HFFc6 (cell line): ENCODE results near the gene KCNC4. TPM values are rescaled to one million over a fixed set of nuclear protein-coding genes. Genes with fewer than 3 reads are reported as not detected.

Source experiments
- DNase-seq: peaks from one replicate; pipeline ENCODE4 v3.0.0-alpha.2; 2018
- H3K27ac Mint-ChIP-seq: 2 replicates; pipeline ENCODE4 v1.8.0; 2020; ENCODE audit warnings: mild to moderate bottlenecking, mixed read lengths
- H3K27me3 Mint-ChIP-seq: 2 replicates; pipeline ENCODE4 v1.8.0; 2021; ENCODE audit warnings: mild to moderate bottlenecking, moderate library complexity, mixed read lengths; ENCODE audit not compliant: insufficient read depth
- H3K36me3 Mint-ChIP-seq: 2 replicates; pipeline ENCODE4 v1.8.0; 2021; ENCODE audit warnings: low read depth, mixed read lengths
- H3K4me1 Mint-ChIP-seq: 2 replicates; pipeline ENCODE4 v1.8.0; 2020; ENCODE audit warnings: low read depth, mixed read lengths
- H3K4me3 Mint-ChIP-seq: 2 replicates; pipeline ENCODE4 v1.8.0; 2020; ENCODE audit warnings: mild to moderate bottlenecking, moderate library complexity, mixed read lengths
- H3K9me3 Mint-ChIP-seq: 2 replicates; pipeline ENCODE4 v1.8.0; 2020; ENCODE audit warnings: mild to moderate bottlenecking, mixed read lengths
- total RNA-seq, 6 experiments: library from RNA; stranded (reverse); fragmentation: NEBNext Ultra II Directional; extraction: Animal tissue kit (Norgen Biotek cat#: 25700); gene quantifications; 2 replicates in 1 of 6; 3 replicates in 5 of 6; pipeline ENCODE4 v1.2.3, GENCODE V29; 2021
- TF ChIP-seq, protein P1 (sequence below): fragments of 200-600 bp; sonication (generic); IDR thresholded peaks from 2 replicates; pipeline ENCODE4 v1.5.0; 2021; ENCODE audit warnings: antibody characterized with exemption, mild to moderate bottlenecking

KCNC4 gene
- total RNA-seq, 6 experiments from 2014 or later, result 8.8 to 22.6 (median 11.2) TPM

DNA sequence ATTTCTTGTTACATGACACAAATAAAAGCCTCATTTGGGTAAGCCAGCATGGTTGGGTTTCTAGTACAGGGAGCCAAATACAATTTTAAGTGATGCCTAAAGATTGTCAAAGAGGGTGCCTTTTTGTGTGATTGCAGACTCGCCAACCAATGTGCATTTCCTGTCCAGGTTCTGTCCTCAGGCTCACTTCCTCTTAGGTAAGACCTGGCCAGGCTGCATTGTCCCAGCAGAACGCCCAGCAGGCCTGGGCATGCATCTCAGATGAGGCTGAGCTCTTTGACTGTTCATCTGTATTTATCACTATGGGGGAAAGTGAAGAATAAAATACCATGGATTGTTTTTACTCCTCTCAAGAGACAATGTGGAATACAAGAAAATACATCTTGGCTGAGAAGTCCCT lies 49.7 kb downstream of the KCNC4 start:
- Mint-ChIP-seq H3K27ac (no peak overlapping the region), H3K9me3 (no peaks in the 10 kb centered on the region), H3K27me3 (peaks cover 24% of the 10 kb centered on the region), H3K4me3 (no peak overlapping the region), H3K4me1 (peaks cover 17% of the 10 kb centered on the region), H3K36me3 (no peaks in the 10 kb centered on the region)
- TF ChIP-seq, protein P1, sequence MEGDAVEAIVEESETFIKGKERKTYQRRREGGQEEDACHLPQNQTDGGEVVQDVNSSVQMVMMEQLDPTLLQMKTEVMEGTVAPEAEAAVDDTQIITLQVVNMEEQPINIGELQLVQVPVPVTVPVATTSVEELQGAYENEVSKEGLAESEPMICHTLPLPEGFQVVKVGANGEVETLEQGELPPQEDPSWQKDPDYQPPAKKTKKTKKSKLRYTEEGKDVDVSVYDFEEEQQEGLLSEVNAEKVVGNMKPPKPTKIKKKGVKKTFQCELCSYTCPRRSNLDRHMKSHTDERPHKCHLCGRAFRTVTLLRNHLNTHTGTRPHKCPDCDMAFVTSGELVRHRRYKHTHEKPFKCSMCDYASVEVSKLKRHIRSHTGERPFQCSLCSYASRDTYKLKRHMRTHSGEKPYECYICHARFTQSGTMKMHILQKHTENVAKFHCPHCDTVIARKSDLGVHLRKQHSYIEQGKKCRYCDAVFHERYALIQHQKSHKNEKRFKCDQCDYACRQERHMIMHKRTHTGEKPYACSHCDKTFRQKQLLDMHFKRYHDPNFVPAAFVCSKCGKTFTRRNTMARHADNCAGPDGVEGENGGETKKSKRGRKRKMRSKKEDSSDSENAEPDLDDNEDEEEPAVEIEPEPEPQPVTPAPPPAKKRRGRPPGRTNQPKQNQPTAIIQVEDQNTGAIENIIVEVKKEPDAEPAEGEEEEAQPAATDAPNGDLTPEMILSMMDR, result no peak
- DNase-seq, result no peak

Other genes starting within 250 kb of the KCNC4 start
- gene AHCYL1, start 225.5 kb upstream of the KCNC4 start, total RNA-seq, result 10 to 100 TPM; 73.4 to 87.1 (median 74.7) TPM
- 10 to 100 TPM; 33.2 to 48.4 (median 36.8) TPM for gene STRIP1, start 175.7 kb upstream of the KCNC4 start, total RNA-seq
- 10 to 100 TPM in 1 of 6 experiments, 1 to 10 TPM in 5; 1.0 to 10.0 (median 1.4) TPM for gene ALX3, start 139.6 kb upstream of the KCNC4 start, total RNA-seq
- 10 to 100 TPM in 1 of 6 experiments, 1 to 10 TPM in 5; 1.5 to 10.9 (median 1.8) TPM for gene UBL4B, start 97.9 kb upstream of the KCNC4 start, total RNA-seq
- 1 to 10 TPM; 1.7 to 5.3 (median 2.0) TPM for gene SLC6A17, start 59.8 kb upstream of the KCNC4 start, total RNA-seq
- 10 to 100 TPM; 16.1 to 18.2 (median 17.3) TPM for gene RBM15, start 129.1 kb downstream of the KCNC4 start, total RNA-seq
- 10 to 100 TPM; 14.7 to 25.2 (median 21.5) TPM for gene SLC16A4, start 180.7 kb downstream of the KCNC4 start, total RNA-seq
- 100 to 1,000 TPM; 166 to 181 (median 172) TPM for gene LAMTOR5, start 197.4 kb downstream of the KCNC4 start, total RNA-seq
- not detected for gene PROK1, start 240.8 kb downstream of the KCNC4 start, total RNA-seq